ENCODE results near the gene HTR3C. TPM values are rescaled to one million over a fixed set of nuclear protein-coding genes. Genes with fewer than 3 reads are reported as not detected.
A peak's percentile ranks its signal among the peaks of the same experiment; 100 is the strongest.
"Not testable (repeated sequence)": the region's sequence is repeated elsewhere in the genome, so short reads cannot be mapped to it uniquely, and the experiment has no call there.

The HTR3C gene
- total RNA-seq, 3 donors from 2014 or later (not counting 1 experiment from before 2014, with no cell fraction given): not detected

- Histone ChIP-seq H3K27me3 (ENCODE audit: control insufficient read depth, insufficient read depth, low read length) (no peaks in the 10 kb centered on the region), H3K9me3 (ENCODE audit: control insufficient read depth, insufficient read depth, low read length) (no peaks in the 10 kb centered on the region), H3K4me1 (ENCODE audit: control insufficient read depth, insufficient read depth, low read length) (peaks cover 3% of the 10 kb centered on the region), H3K4me3 (ENCODE audit: low read length) (no peak overlapping the region), H3K36me3 (ENCODE audit: control insufficient read depth, insufficient read depth, low read length) (peaks cover 4% of the 10 kb centered on the region), H3K27ac (ENCODE audit: low read length) (no peak overlapping the region)
- Mint-ChIP-seq H3K4me1 (peaks cover 0 to 18% of the 10 kb centered on the region in 2 donors), H3K4me3 (no peak overlapping the region), H3K27me3 (ENCODE audit: low read depth in 2 of 2) (no peaks in the 10 kb centered on the region), H3K9me3 (no peaks in the 10 kb centered on the region), H3K27ac (no peak overlapping the region), H3K36me3 (peaks cover 5% of the 10 kb centered on the region)
- intact Hi-C loops (cut with micrococcal nuclease): no loop called here
- 30% methylated on average over 11 of the region's 11 CpGs for WGBS (ENCODE audit: insufficient coverage)
- ATAC-seq (no peak), DNase-seq (peak in 1 of 2 donors; percentile 38)
- TF ChIP-seq CTCF (IDR thresholded peaks at IDR 0.05): no peak
These were observed 46.8 kb upstream of the HTR3C start for GRCh38 chr3:184005941-184006507.

DNA sequence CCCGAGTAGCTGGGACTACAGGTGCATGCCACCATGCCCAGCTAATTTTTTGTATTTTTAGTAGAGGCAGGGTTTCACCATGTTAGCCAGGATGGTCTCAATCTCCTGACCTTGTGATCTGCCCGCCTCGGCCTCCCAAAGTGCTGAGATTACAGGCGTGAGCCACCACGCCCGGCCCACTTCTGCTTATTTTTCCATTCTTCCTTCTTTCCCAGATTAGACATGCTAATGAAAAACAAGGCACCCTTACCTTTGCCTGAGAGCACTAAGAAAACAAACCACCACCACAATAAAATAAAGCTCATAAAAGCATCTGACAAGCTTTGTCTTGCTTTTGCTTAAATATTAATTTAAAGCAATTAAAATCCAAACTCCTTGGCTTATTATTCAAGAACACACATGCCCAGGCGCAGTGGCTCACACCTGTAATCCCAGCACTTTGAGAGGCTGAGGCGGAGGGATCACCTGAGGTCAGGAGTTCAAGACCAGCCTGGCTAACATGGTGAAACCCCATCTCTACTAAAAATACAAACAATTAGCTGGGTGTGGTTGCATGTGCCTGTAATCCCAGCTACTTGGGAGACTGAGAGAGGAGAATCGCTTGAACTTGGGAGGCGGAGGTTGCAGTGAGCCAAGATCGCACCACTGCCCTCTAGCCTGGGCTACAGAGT lies 45.6 kb upstream of the HTR3C start:
- H3K36me3 ChIP-seq (ENCODE audit: control insufficient read depth, insufficient read depth, low read length); DNase-seq; H3K27ac ChIP-seq (ENCODE audit: low read length); H3K27ac Mint-ChIP-seq; H3K27me3 Mint-ChIP-seq (ENCODE audit: low read depth in 2 of 2); H3K9me3 Mint-ChIP-seq; H3K4me3 ChIP-seq (ENCODE audit: low read length); ATAC-seq; H3K4me3 Mint-ChIP-seq; H3K4me1 ChIP-seq (ENCODE audit: control insufficient read depth, insufficient read depth, low read length); intact Hi-C loops (cut with micrococcal nuclease); H3K27me3 ChIP-seq (ENCODE audit: control insufficient read depth, insufficient read depth, low read length); H3K9me3 ChIP-seq (ENCODE audit: control insufficient read depth, insufficient read depth, low read length): not testable (repeated sequence)
- H3K36me3 Mint-ChIP-seq: peaks cover 10% of the 10 kb centered on the region
- 87% methylated on average over 11 of the region's 11 CpGs for WGBS (ENCODE audit: insufficient coverage)
- peaks cover 0 to 18% of the 10 kb centered on the region in 2 donors for H3K4me1 Mint-ChIP-seq

DNA sequence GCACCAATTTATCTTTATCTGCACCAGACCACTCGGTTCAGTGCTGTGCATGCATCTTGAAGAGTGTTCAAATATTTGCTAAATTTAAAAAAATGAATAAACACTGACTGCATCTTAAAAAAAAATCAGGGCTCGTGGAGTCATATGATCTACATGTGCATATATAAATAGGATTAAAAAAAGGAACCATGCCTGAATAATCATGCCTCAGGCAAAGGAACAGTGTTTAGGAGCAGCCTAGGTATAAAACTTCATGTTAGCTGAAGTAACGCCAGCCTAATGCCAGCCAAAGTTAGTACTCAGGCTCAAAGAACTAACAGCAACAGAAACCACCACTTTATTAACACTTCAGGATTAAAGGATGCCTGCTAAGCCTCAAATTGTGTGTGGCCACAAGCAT lies 44.7 kb upstream of the HTR3C start:
- Histone ChIP-seq H3K27ac (ENCODE audit: low read length) (no peak overlapping the region), H3K4me3 (ENCODE audit: low read length) (no peak overlapping the region), H3K36me3 (ENCODE audit: control insufficient read depth, insufficient read depth, low read length) (peaks cover 9% of the 10 kb centered on the region), H3K4me1 (ENCODE audit: control insufficient read depth, insufficient read depth, low read length) (peaks cover 3% of the 10 kb centered on the region), H3K27me3 (ENCODE audit: control insufficient read depth, insufficient read depth, low read length) (no peaks in the 10 kb centered on the region), H3K9me3 (ENCODE audit: control insufficient read depth, insufficient read depth, low read length) (no peaks in the 10 kb centered on the region)
- Mint-ChIP-seq H3K4me3 (no peak overlapping the region), H3K9me3 (no peaks in the 10 kb centered on the region), H3K36me3 (peaks cover 16% of the 10 kb centered on the region), H3K27me3 (ENCODE audit: low read depth in 2 of 2) (no peaks in the 10 kb centered on the region), H3K4me1 (peaks cover 0 to 16% of the 10 kb centered on the region in 2 donors), H3K27ac (no peak overlapping the region)
- no peak for TF ChIP-seq CTCF (IDR thresholded peaks at IDR 0.05)
- ATAC-seq (no peak), DNase-seq (no peak)
- 45% methylated on average over 3 of the region's 3 CpGs for WGBS (ENCODE audit: insufficient coverage)
- intact Hi-C loops (cut with micrococcal nuclease): no loop called here

- 92% methylated on average over 1 of the region's 4 CpGs for WGBS (ENCODE audit: insufficient coverage)
- DNase-seq (no peak), ATAC-seq (no peak)
- peaks cover 9% of the 10 kb centered on the region for H3K36me3 ChIP-seq (ENCODE audit: control insufficient read depth, insufficient read depth, low read length)
- H3K27me3 Mint-ChIP-seq (ENCODE audit: low read depth in 2 of 2): no peaks in the 10 kb centered on the region
- TF ChIP-seq CTCF (IDR thresholded peaks at IDR 0.05): no peak
- H3K4me3 Mint-ChIP-seq: no peak overlapping the region
- peaks cover 16% of the 10 kb centered on the region for H3K36me3 Mint-ChIP-seq
- H3K27ac ChIP-seq (ENCODE audit: low read length): no peak overlapping the region
- no peaks in the 10 kb centered on the region for H3K9me3 ChIP-seq (ENCODE audit: control insufficient read depth, insufficient read depth, low read length)
- no peak overlapping the region for H3K4me3 ChIP-seq (ENCODE audit: low read length)
- peaks cover 4 to 7% of the 10 kb centered on the region in 2 donors for H3K4me1 Mint-ChIP-seq
- no peaks in the 10 kb centered on the region for H3K27me3 ChIP-seq (ENCODE audit: control insufficient read depth, insufficient read depth, low read length)
- H3K9me3 Mint-ChIP-seq: no peaks in the 10 kb centered on the region
- no peak overlapping the region for H3K27ac Mint-ChIP-seq
- intact Hi-C loops (cut with micrococcal nuclease): no loop called here
- H3K4me1 ChIP-seq (ENCODE audit: control insufficient read depth, insufficient read depth, low read length): no peaks in the 10 kb centered on the region
These were observed 41.5 kb upstream of the HTR3C start for GRCh38 chr3:184011230-184011876.
